Tibial nerve (tissue), 4 donors: Measurements from ENCODE around the gene UBE2J2. TPM values are rescaled to one million over a fixed set of nuclear protein-coding genes. Genes with fewer than 3 reads are reported as not detected.

Source experiments
- DNase-seq, 2 donors: peaks; one replicate each; pipeline ENCODE4 v3.0.0-alpha.2; 2019; ENCODE audit warnings: low spot score in 2 of 2
- H3K27ac ChIP-seq, 4 donors: fragments of 200-600 bp; sonication (generic) in 3 of 4; one replicate each; pipeline ENCODE4 v1.5.1; 2017 to 2019; ENCODE audit warnings: mild to moderate bottlenecking in 1 of 4
- H3K27me3 ChIP-seq, 2 donors: fragments of 200-600 bp; sonication (generic) in 1 of 2; one replicate each; pipeline versions ENCODE4 v1.5.1 to v1.6.0; 2017 to 2019
- H3K36me3 ChIP-seq, 3 donors: fragments of 200-600 bp; sonication (generic); one replicate each; pipeline ENCODE4 v1.5.1; 2018 to 2019
- H3K4me1 ChIP-seq, 4 donors: fragments of 200-600 bp; sonication (generic) in 3 of 4; one replicate each; pipeline ENCODE4 v1.5.1; 2017 to 2019
- H3K4me3 ChIP-seq, 4 donors: fragments of 200-600 bp; sonication (generic) in 3 of 4; one replicate each; pipeline ENCODE4 v1.5.1; 2017 to 2019; ENCODE audit warnings: mild to moderate bottlenecking in 1 of 4, moderate library complexity in 1 of 4
- H3K9me3 ChIP-seq, 4 donors: fragments of 200-600 bp; sonication (generic) in 3 of 4; one replicate each; pipeline ENCODE4 v1.5.1; 2017 to 2019
- CTCF ChIP-seq, 5 experiments: fragments of 200-600 bp in 3 of 5; fragments of 450-650 bp in 2 of 5; sonication (generic) in 3 of 5; IDR thresholded peaks; one replicate each; pipeline ENCODE4 v1.5.1; 2016 to 2019; ENCODE audit warnings: antibody characterized with exemption in 5 of 5, mild to moderate bottlenecking in 3 of 5, moderate library complexity in 2 of 5
- EP300 ChIP-seq, 2 donors: sonication (generic); formaldehyde crosslinking; IDR thresholded peaks; one replicate each; pipeline ENCODE4 v1.6.1; 2017; ENCODE audit warnings: antibody characterized with exemption in 2 of 2, mild to moderate bottlenecking in 1 of 2
- POLR2A ChIP-seq, 2 donors: fragments of 450-650 bp; IDR thresholded peaks; one replicate each; pipeline ENCODE4 v1.6.1; 2017; ENCODE audit warnings: antibody characterized with exemption in 2 of 2, mild to moderate bottlenecking in 2 of 2, moderate library complexity in 2 of 2
- WGBS, 2 donors: methylation state at CpG; one replicate each; pipeline ENCODE4 v1.1.5; 2018; 5-methylcytosine and 5-hydroxymethylcytosine counted together
- total RNA-seq, 4 donors: library from RNA; depleted of rRNA; stranded (reverse); fragments of >200 nt; gene quantifications; one replicate each; pipeline ENCODE4 v1.1.0, GENCODE V29; 2016

Gene UBE2J2
- total RNA-seq, 4 donors from 2014 or later = 42.2 to 61.0 (median 53.5) TPM

- 93 to 94% methylated on average over 13 of the region's 13 CpGs for WGBS, 2 donors
- H3K27me3 ChIP-seq = no peaks in the 10 kb centered on the region
- H3K4me3 ChIP-seq = no peak overlapping the region
- TF ChIP-seq CTCF (IDR thresholded peaks at IDR 0.05) (no peak), EP300 (IDR thresholded peaks at IDR 0.05) (no peak), POLR2A (IDR thresholded peaks at IDR 0.05) (no peak)
- H3K27ac ChIP-seq = no peak overlapping the region
- H3K4me1 ChIP-seq = peaks cover 0 to 15% (median 6%) of the 10 kb centered on the region in 4 donors
- no peaks in the 10 kb centered on the region for H3K36me3 ChIP-seq
- H3K9me3 ChIP-seq = no peaks in the 10 kb centered on the region
- DNase-seq = no peak
Observed at GRCh38 chr1:1278620-1279019, 5.0 kb upstream of the UBE2J2 start.

GRCh38 chr1:1275836-1276235 lies 2.2 kb upstream of the UBE2J2 start:
- Histone ChIP-seq H3K4me1 (peaks cover 0 to 36% (median 28%) of the 10 kb centered on the region in 4 donors), H3K27me3 (no peaks in the 10 kb centered on the region), H3K4me3 (no peak overlapping the region), H3K36me3 (no peaks in the 10 kb centered on the region), H3K9me3 (no peaks in the 10 kb centered on the region), H3K27ac (no peak overlapping the region)
- no peak for DNase-seq
- 62 to 70% methylated on average over 9 of the region's 9 CpGs for WGBS, 2 donors
- TF ChIP-seq EP300 (IDR thresholded peaks at IDR 0.05) (no peak), CTCF (IDR thresholded peaks at IDR 0.05) (no peak), POLR2A (IDR thresholded peaks at IDR 0.05) (no peak)

- WGBS, 2 donors = 81% methylated on average over 5 of the region's 15 CpGs; no CpG with 5 or more reads in 1 of the 2 donors
- Histone ChIP-seq H3K27me3 (no peaks in the 10 kb centered on the region), H3K9me3 (no peaks in the 10 kb centered on the region), H3K4me3 (peak overlapping the region in 1 of 4 donors; percentile 82), H3K4me1 (peaks cover 0 to 45% (median 36%) of the 10 kb centered on the region in 4 donors), H3K36me3 (no peaks in the 10 kb centered on the region), H3K27ac (peak overlapping the region in 1 of 4 donors; percentile 89)
- no peak for DNase-seq
- TF ChIP-seq CTCF (IDR thresholded peaks at IDR 0.05) = no peak
- TF ChIP-seq EP300 (IDR thresholded peaks at IDR 0.05) = no peak
- no peak for TF ChIP-seq POLR2A (IDR thresholded peaks at IDR 0.05)
Observed at GRCh38 chr1:1274931-1275431, 1.3 kb upstream of the UBE2J2 start.

GRCh38 chr1:1274299-1274930 lies 761 bp upstream of the UBE2J2 start:
- no peak for DNase-seq
- Histone ChIP-seq H3K4me3 (peak overlapping the region; percentile 78 to 90 (median 84)), H3K9me3 (no peaks in the 10 kb centered on the region), H3K27ac (peak overlapping the region; percentile 47 to 89 (median 82)), H3K27me3 (no peaks in the 10 kb centered on the region), H3K36me3 (no peaks in the 10 kb centered on the region), H3K4me1 (peaks cover 0 to 50% (median 38%) of the 10 kb centered on the region in 4 donors)
- TF ChIP-seq POLR2A (IDR thresholded peaks at IDR 0.05) (no peak), CTCF (IDR thresholded peaks at IDR 0.05) (no peak), EP300 (IDR thresholded peaks at IDR 0.05) (no peak)
- WGBS, 2 donors = 28 to 33% methylated on average over 1 to 9 of the region's 31 CpGs

GRCh38 chr1:1273209-1273511 lies 494 bp downstream of the UBE2J2 start:
- Histone ChIP-seq H3K27ac (peak overlapping the region; percentile 47 to 89 (median 82)), H3K9me3 (no peaks in the 10 kb centered on the region), H3K4me1 (peaks cover 0 to 63% (median 38%) of the 10 kb centered on the region in 4 donors), H3K27me3 (no peaks in the 10 kb centered on the region), H3K4me3 (peak overlapping the region; percentile 80 to 90 (median 84)), H3K36me3 (peaks cover 0 to 9% (median 0%) of the 10 kb centered on the region in 3 donors)
- no peak for DNase-seq
- TF ChIP-seq EP300 (IDR thresholded peaks at IDR 0.05) = no peak
- TF ChIP-seq POLR2A (IDR thresholded peaks at IDR 0.05) = no peak
- TF ChIP-seq CTCF (IDR thresholded peaks at IDR 0.05) = no peak
- WGBS, 2 donors = 0 to 1% methylated on average over 12 to 24 of the region's 31 CpGs
